GM21367 (cell line): ENCODE data around the gene ATCAY.
"Not testable (repeated sequence)": the region's sequence is repeated elsewhere in the genome, so short reads cannot be mapped to it uniquely, and the experiment has no call there.

Experiments
- ATAC-seq: cut with Tn5 transposase; IDR thresholded peaks from one replicate; pipeline ENCODE4 v1.9.1; 2021; ENCODE audit not compliant: unreplicated experiment

The ATCAY gene

GRCh38 chr19:3855320-3855719 is 25.2 kb upstream of the ATCAY start:
- no peak for ATAC-seq

DNA sequence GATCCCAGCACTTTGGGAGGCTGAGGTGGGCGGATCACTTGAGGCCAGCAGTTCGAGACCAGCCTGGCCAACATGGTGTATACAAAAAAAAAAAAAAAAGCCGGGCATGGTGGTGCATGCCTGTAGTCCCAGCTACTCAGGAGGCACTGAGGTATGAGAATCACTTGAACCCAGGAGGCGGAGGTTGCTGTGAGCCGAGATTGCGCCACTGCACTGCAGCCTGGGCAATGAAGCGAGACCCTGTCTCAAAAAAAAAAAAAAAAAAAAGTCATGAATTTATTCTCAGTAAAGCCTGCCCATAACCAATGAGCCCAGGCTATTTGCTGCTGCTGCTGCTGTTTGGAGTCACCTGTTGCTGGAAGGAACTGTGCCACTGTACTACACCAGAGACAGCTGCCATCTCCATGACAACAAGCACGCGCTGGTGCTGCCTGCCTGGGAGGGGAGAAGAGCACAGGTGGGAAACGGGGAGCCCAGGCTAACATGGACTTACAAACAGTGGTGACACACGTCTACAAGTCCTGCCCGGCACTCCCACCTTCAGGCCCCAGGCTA is 23.0 kb upstream of the ATCAY start:
- no peak for ATAC-seq

DNA sequence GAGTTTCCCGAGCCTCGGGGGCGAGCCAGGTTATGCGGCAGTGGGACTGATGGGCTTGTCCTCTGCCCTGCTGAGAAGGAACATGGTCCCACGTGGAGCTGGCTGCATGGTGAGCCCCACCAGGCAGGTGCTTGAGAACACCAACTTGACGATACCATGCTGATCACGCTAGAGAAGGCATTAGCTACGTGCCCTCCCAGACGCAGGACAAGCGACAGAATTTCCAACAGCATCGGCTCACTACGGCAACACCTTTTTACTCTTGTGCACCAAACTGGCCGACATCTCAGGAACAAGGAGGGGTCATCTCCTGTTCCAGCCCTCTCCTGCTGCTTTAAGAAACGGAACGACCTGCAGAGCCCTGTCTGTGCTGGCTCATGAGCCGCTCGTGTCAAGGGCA is 20.0 kb upstream of the ATCAY start:
- no peak for ATAC-seq

DNA sequence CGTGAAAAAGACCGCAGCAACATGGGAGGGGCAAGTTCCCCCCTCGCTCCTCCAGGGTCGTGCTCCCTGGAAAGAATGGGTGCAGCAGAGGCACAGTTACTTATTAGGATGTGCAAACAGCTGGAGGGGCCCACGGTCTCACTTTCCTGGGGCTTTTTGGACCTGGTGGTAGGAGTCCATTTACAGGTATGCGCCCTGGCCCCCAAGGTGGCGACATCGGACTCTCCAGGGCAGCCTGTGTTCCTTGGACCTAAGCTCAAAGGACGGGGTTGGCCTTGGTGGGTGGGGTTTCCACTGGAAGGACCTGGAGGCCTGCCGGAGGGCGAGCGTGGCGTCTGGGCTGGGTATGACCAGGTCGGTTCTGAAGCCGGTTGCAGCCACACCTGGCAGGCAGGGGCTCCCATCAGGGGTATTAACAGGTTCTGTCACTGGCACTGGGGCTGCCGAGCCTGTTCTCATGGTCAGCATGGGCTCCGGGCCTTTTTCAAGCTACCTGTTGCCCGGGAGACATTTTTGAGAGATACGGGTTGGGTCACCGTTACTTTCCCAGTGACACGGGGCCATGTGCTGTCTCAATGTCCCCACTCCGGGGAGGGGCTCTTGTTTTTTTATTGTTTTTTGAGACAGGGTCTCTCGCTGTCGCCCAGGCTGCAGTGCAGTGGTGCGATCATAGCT is 17.5 kb upstream of the ATCAY start:
- no peak for ATAC-seq

GRCh38 chr19:3863648-3864047 is 16.8 kb upstream of the ATCAY start:
- no peak for ATAC-seq

DNA sequence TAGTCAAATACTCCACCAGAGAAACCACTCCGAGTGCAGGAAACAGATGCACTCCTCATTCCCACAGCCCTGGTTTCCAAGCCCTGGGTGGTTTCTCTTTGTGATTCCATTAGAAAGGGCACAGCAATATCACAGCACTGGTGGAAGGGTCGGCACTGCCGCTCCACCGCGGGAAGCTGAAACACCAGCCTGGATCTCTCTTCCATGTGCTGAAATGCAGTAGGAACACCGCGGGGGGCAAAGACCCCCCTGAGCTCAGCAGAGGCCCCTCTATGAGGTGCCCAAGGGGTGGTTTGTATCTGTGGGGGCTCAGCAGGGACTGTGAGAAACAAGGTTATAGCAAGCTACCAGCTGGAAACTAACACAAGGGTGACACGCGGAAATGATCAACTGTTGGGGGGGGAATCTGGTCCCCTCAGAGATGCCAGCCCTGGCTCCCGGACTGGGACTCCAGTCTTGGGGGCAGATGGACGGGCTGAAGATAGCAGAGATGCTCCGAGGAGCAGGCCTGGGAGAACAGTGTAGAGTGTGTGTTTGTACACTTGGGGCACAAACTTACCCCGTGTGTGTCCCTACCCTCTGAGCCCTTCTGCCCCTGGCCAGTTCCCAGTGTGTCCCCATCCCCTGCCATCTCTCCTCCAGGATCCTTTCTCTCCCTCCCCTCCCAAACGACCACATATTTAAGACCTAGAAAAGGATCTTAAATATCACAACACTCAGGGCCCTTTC is 13.4 kb upstream of the ATCAY start:
- no peak for ATAC-seq

- ATAC-seq, result no peak
Measured at GRCh38 chr19:3867971-3868769, 12.3 kb upstream of the ATCAY start.

GRCh38 chr19:3868770-3869456 is 11.6 kb upstream of the ATCAY start, which contains the start of gene ZFR2:
Gene ZFR2, minus strand, starts transcription at chr19:3869038. Its CDS starts 21 bp downstream, at chr19:3869017.
- ATAC-seq, result no peak

GRCh38 chr19:3873151-3873550 is 7.3 kb upstream of the ATCAY start:
- no peak for ATAC-seq

GRCh38 chr19:3874695-3875094 is 5.8 kb upstream of the ATCAY start:
- ATAC-seq, result not testable (repeated sequence)

DNA sequence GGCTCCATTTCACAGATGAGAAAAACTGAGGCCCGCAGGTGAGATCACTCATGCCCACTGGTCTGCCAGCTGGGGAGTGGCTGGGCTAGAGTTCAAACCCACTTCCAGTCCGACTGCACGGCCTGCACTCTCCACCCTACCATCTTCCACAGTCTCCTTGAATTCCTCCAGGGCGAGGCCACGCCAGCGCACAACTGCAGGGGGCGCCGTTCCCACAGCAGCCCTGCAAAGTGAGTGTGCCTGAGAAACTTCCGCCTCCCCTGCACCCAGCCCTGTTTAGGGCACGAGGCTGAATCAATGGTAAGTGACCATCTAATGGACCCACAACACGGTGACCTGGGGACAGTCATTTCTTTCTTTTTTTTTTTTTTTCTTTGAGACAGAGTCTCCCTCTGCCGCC is 829 bp upstream of the ATCAY start:
- no peak for ATAC-seq

DNA sequence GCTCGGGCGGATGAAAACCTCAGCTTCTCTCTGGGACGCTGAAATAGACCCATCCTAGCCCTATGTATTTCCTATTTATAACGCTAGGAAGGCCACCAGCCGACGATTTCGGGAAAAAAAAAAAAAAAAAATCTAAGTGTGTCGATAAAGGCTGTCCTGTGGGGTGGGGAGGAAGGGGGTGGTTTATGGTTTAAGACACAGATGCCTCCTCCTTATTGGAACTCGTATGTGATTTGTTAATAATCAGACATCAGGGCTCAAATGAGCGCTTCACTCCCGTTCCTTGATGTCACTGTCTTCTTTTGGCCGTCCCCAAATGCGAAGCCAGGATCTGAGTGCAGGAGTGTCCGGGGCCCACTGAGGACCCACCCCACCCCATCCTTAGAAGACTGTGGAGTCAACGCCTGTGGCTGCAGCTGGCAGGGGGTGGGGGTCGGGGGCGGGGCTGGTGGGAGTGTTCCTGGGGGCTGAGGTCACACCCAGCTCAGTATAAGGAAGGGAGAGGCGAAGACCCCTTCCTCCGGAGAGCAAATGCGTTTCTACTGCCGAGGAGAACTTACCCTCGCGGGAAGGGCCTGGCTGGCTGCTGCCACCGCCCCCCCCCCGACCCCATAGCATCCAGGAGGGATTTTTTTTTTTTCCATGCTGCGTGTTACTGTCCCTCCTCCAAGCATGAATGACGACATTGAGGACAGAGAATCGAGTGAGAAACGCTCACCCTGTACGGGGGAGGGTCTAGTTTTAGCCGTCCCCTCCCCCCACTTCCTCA is 971 bp downstream of the ATCAY start:
- ATAC-seq, result no peak

GRCh38 chr19:3882041-3882384 is 1.5 kb downstream of the ATCAY start:
- ATAC-seq, result no peak

DNA sequence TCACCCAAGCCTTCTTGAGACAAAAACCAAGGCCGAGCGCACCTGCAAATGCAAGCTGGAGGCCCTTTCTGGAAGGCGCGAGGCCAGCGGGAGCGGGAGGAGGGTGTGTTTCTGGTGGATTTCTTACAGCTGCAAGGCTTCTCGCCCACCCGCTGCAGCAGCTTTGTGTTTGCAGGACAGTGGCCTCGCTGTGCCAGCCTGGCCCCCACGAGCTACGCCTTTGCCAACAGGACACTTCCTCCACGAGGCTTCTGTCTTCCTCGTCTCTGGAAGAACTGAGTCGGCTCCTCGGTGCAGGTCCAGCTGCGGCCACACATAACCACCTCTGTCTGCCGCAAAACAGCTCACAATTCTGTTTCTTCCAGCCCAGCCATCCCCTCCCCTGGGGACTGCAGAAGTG is 10.1 kb downstream of the ATCAY start:
- no peak for ATAC-seq

DNA sequence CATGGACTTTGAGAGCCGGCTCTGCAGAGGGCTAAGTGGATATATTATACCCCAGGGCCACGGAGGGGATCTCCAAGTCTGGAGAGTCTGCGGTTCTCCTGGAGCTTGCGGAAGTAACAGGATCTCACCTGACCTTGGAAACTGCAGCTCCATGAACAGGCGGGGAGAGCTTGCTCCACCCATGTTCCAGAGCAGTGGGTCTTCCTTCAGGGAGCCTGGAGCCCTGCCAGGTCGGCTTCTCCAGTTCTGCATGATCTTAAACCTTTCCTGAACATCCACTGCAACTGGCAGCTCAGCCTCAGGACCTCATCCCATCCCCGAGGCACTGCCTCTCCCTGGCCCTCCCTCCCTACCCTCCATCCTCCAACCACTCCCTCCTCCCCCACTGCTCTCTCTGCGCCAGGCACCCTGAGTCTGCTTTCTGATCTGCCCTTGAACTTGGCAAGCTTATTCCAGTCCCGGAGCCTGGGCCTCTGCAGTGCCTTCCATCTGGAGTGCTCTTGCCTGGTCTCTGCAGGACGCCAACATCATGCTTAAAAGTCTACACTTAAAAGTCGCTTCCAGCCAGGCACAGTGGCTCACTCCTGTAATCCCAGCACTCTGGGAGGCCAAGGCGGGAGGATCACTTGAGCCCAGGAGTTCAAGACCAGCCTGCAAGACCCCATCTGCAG is 13.2 kb downstream of the ATCAY start:
- no peak for ATAC-seq

- not testable (repeated sequence) for ATAC-seq
Measured at GRCh38 chr19:3894959-3895358, 14.5 kb downstream of the ATCAY start.

DNA sequence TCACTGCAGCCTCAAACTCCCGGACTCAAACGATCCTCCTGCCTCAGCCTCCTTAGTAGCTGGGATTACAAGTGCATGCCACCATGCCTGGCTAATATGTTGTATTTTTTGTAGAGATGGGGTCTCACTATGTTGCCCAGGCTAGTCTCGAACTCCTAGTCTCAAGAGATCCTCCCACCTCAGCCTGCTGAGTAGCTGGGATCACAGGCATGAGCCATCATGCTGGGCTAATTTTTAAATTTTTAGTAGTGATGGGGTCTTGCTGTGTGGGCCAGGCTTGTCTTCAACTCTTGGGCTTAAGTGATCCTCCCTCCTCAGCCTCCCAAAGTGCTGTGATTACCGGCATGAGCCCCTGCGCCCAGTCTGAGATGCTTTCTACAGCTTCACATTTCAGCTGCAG is 15.3 kb downstream of the ATCAY start:
- no peak for ATAC-seq

DNA sequence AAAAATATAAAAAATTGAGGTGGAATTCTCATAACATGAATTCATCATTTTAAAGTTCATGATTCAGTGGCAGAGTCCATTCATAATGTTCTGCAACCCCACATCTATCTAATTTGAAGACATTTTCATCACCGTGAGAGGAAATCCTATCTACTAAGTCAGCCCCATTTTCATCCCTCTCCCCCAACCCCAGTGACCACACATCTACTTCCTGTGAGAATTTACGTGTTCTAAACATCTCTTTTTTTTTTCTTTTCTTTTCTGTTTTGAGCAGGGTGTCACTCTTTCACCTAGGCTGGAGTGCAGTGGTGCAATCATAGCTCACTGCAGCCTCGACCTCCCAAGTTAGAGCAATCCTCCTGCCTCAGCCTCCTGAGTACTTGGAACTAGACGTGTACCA is 17.5 kb downstream of the ATCAY start:
- ATAC-seq, result no peak

DNA sequence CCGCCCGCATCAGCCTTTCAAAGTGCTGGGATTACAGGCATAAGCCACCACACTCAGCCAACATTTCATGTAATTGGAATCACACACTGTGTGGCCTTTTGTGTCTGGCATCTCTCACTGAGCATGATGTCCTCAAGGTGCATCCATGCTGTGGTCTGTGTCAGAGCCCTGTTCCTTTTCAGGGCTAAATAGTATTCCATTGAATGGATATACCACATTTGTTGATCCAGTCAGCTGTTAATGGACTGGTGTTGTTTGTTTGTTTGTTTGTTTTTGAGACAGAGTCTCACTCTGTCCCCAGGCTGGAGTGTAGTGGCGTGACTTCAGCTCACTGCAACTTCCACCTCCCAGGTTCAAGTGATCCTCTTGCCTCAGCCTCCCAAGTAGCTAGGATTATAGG is 17.9 kb downstream of the ATCAY start:
- no peak for ATAC-seq
